ENCODE measurements around the gene SLC33A1.
A peak's percentile ranks its signal among the peaks of the same experiment; 100 is the strongest.

SLC33A1 gene

DNA sequence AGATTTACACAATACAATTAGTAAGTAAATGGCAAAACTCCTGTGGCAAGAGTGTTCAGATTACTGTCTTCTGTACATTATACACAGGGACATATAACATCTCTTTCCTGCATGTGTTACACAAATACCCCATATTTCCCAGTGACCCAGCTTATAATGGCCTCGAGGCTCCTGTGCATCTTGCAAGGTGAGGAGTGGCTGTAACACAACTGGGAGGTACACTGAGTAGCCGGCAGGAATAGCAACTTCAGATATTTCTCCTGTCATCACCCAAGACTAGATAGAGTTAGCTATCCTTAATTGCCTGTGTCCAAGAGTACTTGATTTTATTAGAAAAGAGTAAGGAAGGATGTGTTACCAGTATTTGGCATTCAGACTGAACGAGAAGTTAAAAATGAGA is 21.8 kb upstream of the SLC33A1 start:
- no peak for DNase-seq (ENCODE audit: extremely low spot score)
- TF ChIP-seq LEF1 (IDR thresholded peaks at IDR 0.05; ENCODE audit: borderline replicate concordance) (no peak), L3MBTL2 (conservative IDR thresholded peaks at IDR 0.05) (no peak), CTBP1 (IDR thresholded peaks at IDR 0.05; ENCODE audit: borderline replicate concordance) (no peak), ZNF384 (IDR thresholded peaks at IDR 0.05) (no peak), ARNT (IDR thresholded peaks at IDR 0.05) (no peak), FOXM1 (IDR thresholded peaks at IDR 0.05; ENCODE audit: borderline replicate concordance) (no peak)
- CTCF ChIA-PET: no interaction called here
- POLR2A ChIA-PET: no interaction called here

GRCh38 chr3:155872904-155873646 is 18.8 kb upstream of the SLC33A1 start:
- TF ChIP-seq SUZ12 (IDR thresholded peaks at IDR 0.05) (no peak), SP1 (IDR thresholded peaks at IDR 0.05) (no peak), ZNF384 (IDR thresholded peaks at IDR 0.05) (0 out of 2 replicates have a peak, but pooled peaks have one; percentile 16), FOXA1 (IDR thresholded peaks at IDR 0.05) (no peak), HDGF (IDR thresholded peaks at IDR 0.05; ENCODE audit: borderline replicate concordance) (no peak), LEF1 (IDR thresholded peaks at IDR 0.05; ENCODE audit: borderline replicate concordance) (no peak), FOXM1 (IDR thresholded peaks at IDR 0.05; ENCODE audit: borderline replicate concordance) (no peak)
- POLR2A ChIA-PET: no interaction called here
- CTCF ChIA-PET: no interaction called here
- DNase-seq (ENCODE audit: extremely low spot score): no peak

DNA sequence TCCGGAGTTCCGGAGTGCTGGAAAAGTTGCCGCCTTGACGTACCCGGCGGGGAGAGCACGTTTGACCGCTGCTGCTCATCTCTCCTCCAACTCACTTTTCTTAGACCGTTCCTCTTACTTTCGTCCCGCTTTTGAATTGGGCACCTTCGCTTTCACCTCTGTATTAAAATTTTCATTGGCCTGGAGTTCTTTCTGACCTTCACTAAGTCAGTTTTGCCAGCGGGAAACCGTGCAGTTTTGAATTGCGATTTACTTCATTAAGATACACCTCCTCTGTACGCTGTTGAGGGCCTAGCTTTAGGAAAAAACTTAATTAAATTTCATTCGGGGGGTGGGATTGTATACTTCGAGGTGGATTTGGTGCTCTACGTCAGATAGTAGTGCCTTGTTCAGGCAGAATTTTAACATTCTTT is 17.5 kb upstream of the SLC33A1 start:
- no peak for TF ChIP-seq SP1 (IDR thresholded peaks at IDR 0.05)
- TF ChIP-seq ELF4 (IDR thresholded peaks at IDR 0.05): no peak
- no peak for TF ChIP-seq LEF1 (IDR thresholded peaks at IDR 0.05; ENCODE audit: borderline replicate concordance)
- no peak for TF ChIP-seq FOXA1 (IDR thresholded peaks at IDR 0.05)
- TF ChIP-seq FOXK2 (IDR thresholded peaks at IDR 0.05): no peak
- no peak for TF ChIP-seq CTBP1 (IDR thresholded peaks at IDR 0.05; ENCODE audit: borderline replicate concordance)
- TF ChIP-seq NFRKB (IDR thresholded peaks at IDR 0.05): no peak
- no peak for TF ChIP-seq ZNF384 (IDR thresholded peaks at IDR 0.05)
- no peak for TF ChIP-seq FOXM1 (IDR thresholded peaks at IDR 0.05; ENCODE audit: borderline replicate concordance)
- no peak for TF ChIP-seq ARNT (IDR thresholded peaks at IDR 0.05)
- TF ChIP-seq HDGF (IDR thresholded peaks at IDR 0.05; ENCODE audit: borderline replicate concordance): no peak
- no peak for TF ChIP-seq TARDBP (IDR thresholded peaks at IDR 0.05)
- TF ChIP-seq SUZ12 (IDR thresholded peaks at IDR 0.05): no peak
- TF ChIP-seq L3MBTL2 (conservative IDR thresholded peaks at IDR 0.05): no peak
- TF ChIP-seq, protein P1, sequence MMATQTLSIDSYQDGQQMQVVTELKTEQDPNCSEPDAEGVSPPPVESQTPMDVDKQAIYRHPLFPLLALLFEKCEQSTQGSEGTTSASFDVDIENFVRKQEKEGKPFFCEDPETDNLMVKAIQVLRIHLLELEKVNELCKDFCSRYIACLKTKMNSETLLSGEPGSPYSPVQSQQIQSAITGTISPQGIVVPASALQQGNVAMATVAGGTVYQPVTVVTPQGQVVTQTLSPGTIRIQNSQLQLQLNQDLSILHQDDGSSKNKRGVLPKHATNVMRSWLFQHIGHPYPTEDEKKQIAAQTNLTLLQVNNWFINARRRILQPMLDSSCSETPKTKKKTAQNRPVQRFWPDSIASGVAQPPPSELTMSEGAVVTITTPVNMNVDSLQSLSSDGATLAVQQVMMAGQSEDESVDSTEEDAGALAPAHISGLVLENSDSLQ (IDR thresholded peaks at IDR 0.05): no peak
- DNase-seq (ENCODE audit: extremely low spot score): no peak
- ChIA-PET CTCF (interaction anchor here (0.8 kb wide), 1 partner anchor 927 kb away, joined by 4 read pairs; no protein-coding TSS in a partner anchor), POLR2A (no interaction called here)

- ChIA-PET POLR2A (interaction anchor here (2.0 kb wide), 1 partner anchor 65 kb away, joined by 12 read pairs; the partner anchor contains the start of gene C3orf33), CTCF (interaction anchor here (0.8 kb wide), 1 partner anchor 928 kb away, joined by 4 read pairs; no protein-coding TSS in a partner anchor)
- TF ChIP-seq CTBP1 (IDR thresholded peaks at IDR 0.05; ENCODE audit: borderline replicate concordance): no peak
- TF ChIP-seq FOXA1 (IDR thresholded peaks at IDR 0.05): no peak
- TF ChIP-seq L3MBTL2 (conservative IDR thresholded peaks at IDR 0.05): peak; percentile 69
- peak; percentile 33 for DNase-seq (ENCODE audit: extremely low spot score)
Measured at GRCh38 chr3:155870945-155871745, 16.9 kb upstream of the SLC33A1 start.

- ChIA-PET CTCF (interaction anchor here (1.0 to 1.9 kb wide), 2 partner anchors 16 to 64 kb away, joined by 4 to 9 read pairs; partner anchors contain the start of genes C3orf33 and SLC33A1), POLR2A (interaction anchor here (1.0 to 2.0 kb wide), 5 partner anchors 17 to 126 kb away, joined by 3 to 12 read pairs (median 3); partner anchors contain the start of genes C3orf33, PLCH1 and SLC33A1)
Measured at GRCh38 chr3:155870133-155870944, 16.1 kb upstream of the SLC33A1 start, which contains the start of gene GMPS. TSS of gene GMPS (plus strand) at chr3:155870650. CDS start at chr3:155870871, 221 bp downstream.

More at GRCh38 chr3:155870133-155870944, 16.1 kb upstream of the SLC33A1 start, which contains the start of gene GMPS:
- peak; percentile 92 for DNase-seq (ENCODE audit: extremely low spot score)
- TF ChIP-seq FOXA1 (IDR thresholded peaks at IDR 0.05) (no peak), LEF1 (IDR thresholded peaks at IDR 0.05; ENCODE audit: borderline replicate concordance) (no peak), BHLHE40 (IDR thresholded peaks at IDR 0.05; ENCODE audit: borderline replicate concordance) (no peak), CTBP1 (IDR thresholded peaks at IDR 0.05; ENCODE audit: borderline replicate concordance) (no peak), ARNT (IDR thresholded peaks at IDR 0.05) (no peak), L3MBTL2 (conservative IDR thresholded peaks at IDR 0.05) (no peak), SUZ12 (IDR thresholded peaks at IDR 0.05) (no peak), ELF4 (IDR thresholded peaks at IDR 0.05) (no peak), ZNF384 (IDR thresholded peaks at IDR 0.05) (no peak), FOXK2 (IDR thresholded peaks at IDR 0.05) (no peak), TARDBP (IDR thresholded peaks at IDR 0.05) (no peak), HDGF (IDR thresholded peaks at IDR 0.05; ENCODE audit: borderline replicate concordance) (no peak), NFRKB (IDR thresholded peaks at IDR 0.05) (no peak), SP1 (IDR thresholded peaks at IDR 0.05) (no peak)
- TF ChIP-seq, protein P1 (IDR thresholded peaks at IDR 0.05): no peak
